Activated CD8-positive, alpha-beta T cell treated with anti-CD3 and anti-CD28 coated beads for 36 hours (primary cell): ENCODE data around the gene MAP3K7CL. TPM values are rescaled to one million over a fixed set of nuclear protein-coding genes. Genes with fewer than 3 reads are reported as not detected.

Experiments
- ATAC-seq: fragments of 200-7000 bp; cut with Tn5 transposase; one replicate; pipeline ENCODE4 v1.10.0; 2021; ENCODE audit warnings: mild to moderate bottlenecking, moderate library complexity
- CTCF ChIA-PET: fragments of 350-600 bp; sonication (Branson Sonifier 250); formaldehyde crosslinking; loops from one replicate; lab custom pipeline; 2021; ENCODE audit warnings: antibody characterized with exemption; lab: Charles Lee
- POLR2A ChIA-PET: fragments of 350-600 bp; sonication (Branson Sonifier 250); formaldehyde crosslinking; loops from one replicate; lab custom pipeline; 2021; ENCODE audit warnings: antibody characterized with exemption; lab: Charles Lee
- DNase-seq: peaks from one replicate; pipeline ENCODE4 v3.0.0-alpha.2; 2020
- H3K27ac Mint-ChIP-seq: one replicate; pipeline ENCODE4 v1.8.0; 2021; ENCODE audit warnings: mild to moderate bottlenecking, mixed read lengths
- H3K27me3 Mint-ChIP-seq: one replicate; pipeline ENCODE4 v1.8.0; 2021; ENCODE audit warnings: mixed read lengths
- H3K36me3 Mint-ChIP-seq: one replicate; pipeline ENCODE4 v1.8.0; 2021; ENCODE audit warnings: low read depth, mixed read lengths
- H3K4me1 Mint-ChIP-seq: one replicate; pipeline ENCODE4 v1.8.0; 2021; ENCODE audit warnings: low read depth, mixed read lengths
- H3K4me3 Mint-ChIP-seq: one replicate; pipeline ENCODE4 v1.8.0; 2021; ENCODE audit warnings: mild to moderate bottlenecking, moderate library complexity, mixed read lengths
- H3K9me3 Mint-ChIP-seq: one replicate; pipeline ENCODE4 v1.8.0; 2021; ENCODE audit warnings: mixed read lengths
- intact Hi-C: fragments of 100-400 bp; cut with micrococcal nuclease; formaldehyde crosslinking; loops from one replicate; pipeline ENCODE4 v1.10.0; 2022
- total RNA-seq, 2 experiments: library from RNA; stranded (reverse); gene quantifications; one replicate each; pipeline ENCODE4 v1.2.3, GENCODE V29; 2021
- TF ChIP-seq, protein P1 (sequence below): fragments of 200-600 bp; IDR thresholded peaks from one replicate; pipeline ENCODE4 v1.8.0; 2022; ENCODE audit warnings: antibody characterized with exemption, mild to moderate bottlenecking

Gene MAP3K7CL
- total RNA-seq, 2 experiments from 2014 or later: 3.2 to 4.7 TPM

DNA sequence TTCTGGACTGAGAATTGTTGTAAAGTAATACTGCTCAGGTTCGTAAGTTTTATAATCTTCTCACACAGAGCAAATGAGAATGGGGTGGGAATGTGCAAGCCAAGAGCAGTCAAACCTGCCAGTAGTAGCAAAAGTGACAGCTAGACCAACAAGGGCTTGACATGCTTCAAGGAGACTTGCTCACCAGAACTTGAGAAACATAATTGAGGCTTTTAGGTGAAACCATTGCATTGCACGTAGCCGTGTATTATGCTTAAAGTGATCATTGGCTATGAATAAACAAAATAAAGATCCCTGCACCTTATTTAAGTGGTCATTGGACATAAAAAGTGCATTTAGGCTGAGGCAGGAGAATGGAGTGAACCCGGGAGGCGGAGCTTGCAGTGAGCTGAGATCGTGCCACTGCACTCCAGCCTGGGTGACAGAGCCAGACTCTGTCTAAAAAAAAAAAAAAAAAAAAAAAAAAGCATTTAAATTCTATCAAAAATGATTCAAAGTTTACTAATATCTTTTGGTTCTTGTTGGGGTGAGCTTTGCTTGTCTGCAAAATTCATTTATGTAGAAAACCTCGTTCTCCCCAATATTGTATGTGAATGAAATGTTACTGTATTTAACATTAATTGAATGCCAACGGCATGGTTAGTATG, 45.2 kb upstream of the MAP3K7CL start:
- ChIA-PET POLR2A (no interaction called here), CTCF (interaction anchor here (1.0 to 5.1 kb wide), 2 partner anchors 10 to 286 kb away, joined by 3 to 30 read pairs; no protein-coding TSS in a partner anchor)
- Mint-ChIP-seq H3K9me3 (no peaks in the 10 kb centered on the region), H3K4me3 (no peak overlapping the region), H3K36me3 (peaks cover 2% of the 10 kb centered on the region), H3K27ac (no peak overlapping the region), H3K27me3 (no peaks in the 10 kb centered on the region), H3K4me1 (peaks cover 10% of the 10 kb centered on the region)
- TF ChIP-seq, protein P1, sequence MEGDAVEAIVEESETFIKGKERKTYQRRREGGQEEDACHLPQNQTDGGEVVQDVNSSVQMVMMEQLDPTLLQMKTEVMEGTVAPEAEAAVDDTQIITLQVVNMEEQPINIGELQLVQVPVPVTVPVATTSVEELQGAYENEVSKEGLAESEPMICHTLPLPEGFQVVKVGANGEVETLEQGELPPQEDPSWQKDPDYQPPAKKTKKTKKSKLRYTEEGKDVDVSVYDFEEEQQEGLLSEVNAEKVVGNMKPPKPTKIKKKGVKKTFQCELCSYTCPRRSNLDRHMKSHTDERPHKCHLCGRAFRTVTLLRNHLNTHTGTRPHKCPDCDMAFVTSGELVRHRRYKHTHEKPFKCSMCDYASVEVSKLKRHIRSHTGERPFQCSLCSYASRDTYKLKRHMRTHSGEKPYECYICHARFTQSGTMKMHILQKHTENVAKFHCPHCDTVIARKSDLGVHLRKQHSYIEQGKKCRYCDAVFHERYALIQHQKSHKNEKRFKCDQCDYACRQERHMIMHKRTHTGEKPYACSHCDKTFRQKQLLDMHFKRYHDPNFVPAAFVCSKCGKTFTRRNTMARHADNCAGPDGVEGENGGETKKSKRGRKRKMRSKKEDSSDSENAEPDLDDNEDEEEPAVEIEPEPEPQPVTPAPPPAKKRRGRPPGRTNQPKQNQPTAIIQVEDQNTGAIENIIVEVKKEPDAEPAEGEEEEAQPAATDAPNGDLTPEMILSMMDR: no peak
- intact Hi-C loops: no loop called here
- no peak for DNase-seq
- no peak for ATAC-seq

DNA sequence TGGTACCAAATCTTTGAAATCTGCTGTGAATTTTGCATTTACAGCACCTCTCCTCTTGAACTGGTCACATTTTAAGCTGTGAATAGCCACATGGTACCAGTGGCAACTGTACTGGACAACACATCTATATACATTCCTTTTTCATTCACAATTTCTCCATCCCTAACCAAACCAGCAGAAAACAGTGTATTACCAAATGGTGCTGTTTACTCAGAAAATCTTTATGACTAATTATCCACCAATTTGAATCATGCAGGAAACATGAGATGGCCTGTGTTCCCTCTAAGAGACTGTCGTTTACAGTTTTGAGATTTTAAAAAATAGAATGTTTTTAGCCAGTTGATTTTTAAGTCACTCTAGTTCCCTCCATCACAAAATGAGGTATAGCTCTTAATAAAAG, 39.4 kb upstream of the MAP3K7CL start:
- Mint-ChIP-seq H3K27ac (no peak overlapping the region), H3K27me3 (no peaks in the 10 kb centered on the region), H3K9me3 (no peaks in the 10 kb centered on the region), H3K4me3 (no peak overlapping the region), H3K36me3 (no peaks in the 10 kb centered on the region), H3K4me1 (peaks cover 2% of the 10 kb centered on the region)
- DNase-seq (no peak), ATAC-seq (no peak)
- TF ChIP-seq, protein P1: no peak
- intact Hi-C loops: loop anchor here (5.0 kb wide), 2 partner anchors 211 to 281 kb away; no protein-coding TSS in a partner anchor
- POLR2A ChIA-PET: interaction anchor here (0.8 kb wide), 1 partner anchor 12 kb away, joined by 3 read pairs; no protein-coding TSS in a partner anchor
- CTCF ChIA-PET: interaction anchor here (0.9 to 1.5 kb wide), 3 partner anchors 11 to 758 kb away, joined by 3 to 4 read pairs (median 3); no protein-coding TSS in a partner anchor

DNA sequence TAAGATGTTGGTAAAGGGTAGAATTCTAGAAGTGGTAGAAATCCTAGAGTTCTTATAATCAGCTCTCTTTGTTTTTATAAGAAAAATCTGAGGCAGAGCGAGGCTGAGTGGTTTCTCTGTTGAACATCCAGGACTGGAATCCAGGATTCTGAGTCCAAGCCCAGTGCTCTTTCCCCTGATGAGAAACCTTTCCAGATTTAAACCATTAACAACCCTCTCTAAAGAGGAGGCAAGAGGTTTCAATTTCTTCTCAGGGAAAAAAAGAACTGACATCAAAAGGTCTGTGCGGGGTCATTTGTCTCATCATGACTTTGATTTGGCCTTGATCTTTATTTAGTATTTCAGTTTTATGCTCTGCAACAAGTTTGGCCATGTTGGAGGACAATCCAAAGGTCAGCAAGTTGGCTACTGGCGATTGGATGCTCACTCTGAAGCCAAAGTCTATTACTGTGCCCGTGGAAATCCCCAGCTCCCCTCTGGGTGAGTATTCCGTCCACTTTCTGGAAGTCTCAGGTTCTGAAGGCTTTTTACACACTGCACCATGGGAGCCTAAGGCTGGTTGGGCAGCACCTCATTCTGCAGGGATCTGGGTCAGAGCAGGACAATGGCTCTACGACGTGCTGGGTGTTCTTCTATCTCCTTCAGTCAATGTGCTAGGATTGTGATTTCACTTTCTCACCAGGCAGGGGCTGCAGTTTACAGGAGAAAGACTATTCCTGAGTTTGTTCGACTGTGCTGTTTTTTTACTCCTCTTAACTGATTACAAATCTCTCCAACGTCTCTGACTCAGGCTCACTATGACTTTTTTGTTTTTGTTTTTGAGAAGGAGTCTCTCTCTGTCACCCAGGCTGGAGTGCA, 38.1 kb upstream of the MAP3K7CL start:
- Mint-ChIP-seq H3K27ac (no peak overlapping the region), H3K4me1 (peaks cover 2% of the 10 kb centered on the region), H3K36me3 (no peaks in the 10 kb centered on the region), H3K9me3 (no peaks in the 10 kb centered on the region), H3K27me3 (no peaks in the 10 kb centered on the region), H3K4me3 (no peak overlapping the region)
- ChIA-PET POLR2A (no interaction called here), CTCF (interaction anchor here (1.3 to 2.1 kb wide), 3 partner anchors 256 to 757 kb away, joined by 3 to 10 read pairs (median 4); no protein-coding TSS in a partner anchor)
- ATAC-seq: no peak
- DNase-seq: no peak
- intact Hi-C loops: loop anchor here (5.0 kb wide), 2 partner anchors 210 to 280 kb away; no protein-coding TSS in a partner anchor
- TF ChIP-seq, protein P1: no peak

DNA sequence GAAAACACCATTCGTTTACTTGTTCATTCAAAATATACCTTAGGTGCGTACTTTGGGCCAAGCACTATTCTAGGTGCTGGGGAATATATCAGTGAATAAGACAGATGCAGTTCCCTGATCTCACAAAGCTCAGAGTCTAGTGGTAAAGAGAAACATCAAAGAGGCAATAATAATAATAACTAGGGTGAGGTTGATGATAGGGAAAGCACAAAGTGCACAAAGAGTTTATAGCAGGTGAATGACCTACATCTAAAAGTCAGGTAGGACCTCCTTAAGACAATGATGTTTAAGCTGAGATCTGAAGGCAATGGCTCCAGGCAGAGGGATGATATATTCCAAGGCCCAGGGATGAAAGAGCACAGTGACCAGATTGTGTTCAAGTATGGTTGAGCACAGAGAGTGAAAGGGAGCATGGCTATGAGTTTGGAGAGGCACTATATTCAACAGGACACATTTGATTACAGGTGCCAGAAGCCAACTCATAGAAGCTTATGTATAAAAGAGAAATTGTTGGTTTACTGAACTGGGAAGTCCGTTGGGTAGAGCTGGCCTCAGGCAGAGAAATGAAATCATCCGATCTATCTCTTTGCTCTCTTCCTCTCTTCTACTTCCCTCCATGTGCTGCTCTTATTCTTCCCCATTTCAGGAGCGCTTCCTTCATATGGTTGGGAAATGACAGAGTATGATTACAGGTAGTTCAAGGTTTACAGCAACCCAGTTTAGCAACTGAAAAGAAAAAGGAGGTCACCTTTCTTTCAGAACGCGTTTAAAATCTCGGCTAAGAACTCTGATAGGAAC, 34.0 kb upstream of the MAP3K7CL start:
- Mint-ChIP-seq H3K27ac (no peak overlapping the region), H3K4me1 (no peaks in the 10 kb centered on the region), H3K27me3 (no peaks in the 10 kb centered on the region), H3K36me3 (peaks cover 2% of the 10 kb centered on the region), H3K4me3 (no peak overlapping the region), H3K9me3 (no peaks in the 10 kb centered on the region)
- ChIA-PET CTCF (interaction anchor here (1.4 to 1.6 kb wide), 3 partner anchors 9 to 275 kb away, joined by 5 to 7 read pairs (median 5); no protein-coding TSS in a partner anchor), POLR2A (no interaction called here)
- ATAC-seq: no peak
- DNase-seq: no peak
- TF ChIP-seq, protein P1: no peak
- intact Hi-C loops: no loop called here
